Measurements from ENCODE around the gene ADPRS.

DNA sequence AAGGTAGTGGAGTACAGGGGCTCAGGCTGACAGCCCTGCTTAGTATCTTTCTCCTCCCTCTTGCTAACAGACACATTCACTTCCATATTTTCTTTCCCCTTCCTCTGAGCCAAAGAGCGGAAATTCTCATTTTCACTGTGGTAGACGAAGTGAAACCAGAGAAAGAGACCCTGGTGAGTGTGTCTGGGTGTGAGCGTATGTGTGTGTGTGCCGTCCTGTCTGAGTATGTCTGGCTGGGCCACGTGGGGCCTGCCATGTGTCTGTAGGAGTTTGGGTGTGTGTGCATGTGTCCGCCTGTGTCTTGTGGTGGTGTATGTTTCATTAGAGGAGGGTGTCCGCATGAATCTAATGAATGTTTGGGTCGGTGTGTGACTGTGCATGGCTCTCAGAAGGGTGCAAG, 34.7 kb downstream of the ADPRS start:
- TF ChIP-seq, protein P1, sequence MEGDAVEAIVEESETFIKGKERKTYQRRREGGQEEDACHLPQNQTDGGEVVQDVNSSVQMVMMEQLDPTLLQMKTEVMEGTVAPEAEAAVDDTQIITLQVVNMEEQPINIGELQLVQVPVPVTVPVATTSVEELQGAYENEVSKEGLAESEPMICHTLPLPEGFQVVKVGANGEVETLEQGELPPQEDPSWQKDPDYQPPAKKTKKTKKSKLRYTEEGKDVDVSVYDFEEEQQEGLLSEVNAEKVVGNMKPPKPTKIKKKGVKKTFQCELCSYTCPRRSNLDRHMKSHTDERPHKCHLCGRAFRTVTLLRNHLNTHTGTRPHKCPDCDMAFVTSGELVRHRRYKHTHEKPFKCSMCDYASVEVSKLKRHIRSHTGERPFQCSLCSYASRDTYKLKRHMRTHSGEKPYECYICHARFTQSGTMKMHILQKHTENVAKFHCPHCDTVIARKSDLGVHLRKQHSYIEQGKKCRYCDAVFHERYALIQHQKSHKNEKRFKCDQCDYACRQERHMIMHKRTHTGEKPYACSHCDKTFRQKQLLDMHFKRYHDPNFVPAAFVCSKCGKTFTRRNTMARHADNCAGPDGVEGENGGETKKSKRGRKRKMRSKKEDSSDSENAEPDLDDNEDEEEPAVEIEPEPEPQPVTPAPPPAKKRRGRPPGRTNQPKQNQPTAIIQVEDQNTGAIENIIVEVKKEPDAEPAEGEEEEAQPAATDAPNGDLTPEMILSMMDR (IDR thresholded peaks at IDR 0.05): no peak
- no peak for TF ChIP-seq POLR2AphosphoS5 (IDR thresholded peaks at IDR 0.05)
